RCC 7860 (cell line): ENCODE measurements around the gene GSTA5.
"Not testable (repeated sequence)": the region's sequence is repeated elsewhere in the genome, so short reads cannot be mapped to it uniquely, and the experiment has no call there.

Experiments used
- DNase-seq: peaks from one replicate; pipeline ENCODE4 v3.0.0-alpha.2; 2015; ENCODE audit warnings: low spot score
- FAIRE-seq: peaks from 2 replicates; lab custom pipeline; 2012; peaks lifted over from hg19 to GRCh38; lab: Jason Lieb, UNC

The GSTA5 gene

DNA sequence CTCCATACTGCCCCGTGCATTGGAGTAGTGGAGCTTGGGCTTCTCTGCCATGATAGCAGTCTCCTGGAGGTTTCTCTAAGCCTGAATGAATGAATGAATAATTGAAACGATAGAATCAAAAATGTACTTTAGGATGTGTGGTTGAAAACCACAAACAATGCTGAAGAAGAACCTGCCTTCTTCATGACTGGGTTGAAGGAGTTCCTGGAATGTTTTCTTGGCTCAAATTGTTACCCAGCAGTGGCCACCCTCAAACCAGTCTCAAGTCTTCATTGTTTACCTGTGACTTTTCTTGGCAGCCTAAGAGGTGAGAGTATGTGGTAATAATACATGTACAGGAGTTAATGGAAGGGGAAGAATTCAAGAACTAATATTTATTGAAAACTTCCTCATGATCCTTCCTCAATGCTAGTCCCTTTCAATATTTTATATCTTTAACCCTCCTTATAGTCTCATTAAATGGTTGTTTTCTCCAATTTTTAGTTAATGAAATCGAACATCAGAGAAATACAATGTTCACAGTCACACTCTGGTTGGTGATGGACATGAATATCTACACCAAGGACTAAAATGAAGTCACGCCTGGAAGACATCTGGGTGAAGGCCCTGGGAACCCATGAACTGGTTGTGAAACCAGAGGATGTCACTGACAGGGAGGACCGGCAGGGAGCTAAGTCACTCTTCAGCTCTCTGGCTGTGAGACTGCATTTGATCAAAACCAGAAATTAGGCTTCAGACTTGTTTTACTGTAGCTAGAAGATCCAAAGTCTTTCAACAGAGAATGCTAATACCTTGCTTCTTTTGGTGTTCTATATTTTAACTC lies at the start of gene GSTA5:
Gene GSTA5, minus strand, starts transcription at position 51 of the 823 bp plus-strand sequence.
- FAIRE-seq, result no peak
- peak; percentile 5 for DNase-seq

DNA sequence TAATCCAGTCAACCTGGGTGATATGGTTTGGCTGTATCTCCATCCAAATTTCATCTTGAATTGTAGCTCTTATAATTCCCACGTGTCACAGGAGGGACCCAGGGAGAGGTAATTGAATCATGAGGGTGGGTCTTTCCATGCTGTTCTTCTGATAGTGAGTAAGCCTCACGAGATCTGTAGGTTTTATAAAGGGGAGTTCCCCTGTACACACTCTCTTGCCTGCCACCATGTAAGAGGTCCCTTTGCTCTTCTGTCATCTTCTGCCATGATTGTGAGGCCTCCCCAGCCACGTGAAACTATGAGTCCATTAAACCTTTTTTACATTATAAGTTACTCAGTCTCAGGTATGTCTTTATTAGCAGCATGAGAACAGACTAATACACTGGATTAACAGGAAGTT lies 49.4 kb upstream of the GSTA5 start:
- DNase-seq (no peak), FAIRE-seq (no peak)

- FAIRE-seq (no peak), DNase-seq (no peak)
Observed at GRCh38 chr6:52887910-52888524, 47.4 kb upstream of the GSTA5 start.

DNA sequence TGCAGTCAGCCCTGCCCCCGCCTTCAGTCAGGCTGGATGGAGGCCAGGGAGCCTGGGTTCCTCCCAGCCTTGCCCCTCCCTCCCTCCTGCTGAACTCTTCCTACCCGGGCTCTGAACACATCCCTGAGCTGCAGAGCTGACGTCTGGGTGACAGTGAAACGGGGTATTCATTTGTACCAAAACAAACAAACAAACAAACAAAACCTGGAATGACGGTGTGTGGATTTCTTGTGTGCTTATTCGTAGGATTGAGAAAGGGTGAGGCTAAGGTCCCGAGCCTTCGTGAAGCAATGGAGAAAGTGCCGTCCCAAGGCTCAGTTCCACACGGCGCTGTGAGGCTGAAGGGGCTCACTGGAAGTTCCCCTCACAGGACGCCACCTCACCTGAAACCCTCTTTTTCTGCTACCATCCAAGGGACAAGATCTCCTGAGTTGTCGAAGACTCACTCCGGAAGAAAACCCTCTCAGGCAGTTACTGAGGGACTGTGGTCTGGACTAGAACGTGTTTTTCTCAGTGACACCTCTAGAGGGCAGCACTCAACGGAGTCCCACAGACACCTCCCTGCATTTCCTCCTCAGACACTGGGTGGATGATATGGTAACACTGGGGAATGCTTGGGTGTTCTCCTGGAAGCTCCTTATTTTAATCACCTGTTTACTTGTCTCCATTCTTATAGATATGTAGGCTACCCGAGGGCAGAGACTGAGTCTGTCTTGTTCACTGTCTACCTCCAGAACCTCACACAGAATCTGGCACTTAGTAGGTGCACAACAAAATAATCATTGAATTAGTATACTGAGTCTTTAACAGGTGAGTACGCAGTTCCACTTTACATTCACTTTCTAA lies 41.6 kb upstream of the GSTA5 start:
- peak; percentile 17 for FAIRE-seq
- peak; percentile 63 for DNase-seq

- FAIRE-seq (no peak), DNase-seq (no peak)
Observed at GRCh38 chr6:52881662-52881995, 41.0 kb upstream of the GSTA5 start.

GRCh38 chr6:52877786-52878185 lies 37.2 kb upstream of the GSTA5 start:
- no peak for DNase-seq
- FAIRE-seq, result no peak

GRCh38 chr6:52877168-52877567 lies 36.6 kb upstream of the GSTA5 start:
- peak; percentile 78 for DNase-seq
- FAIRE-seq, result peak; percentile 94

- DNase-seq (no peak), FAIRE-seq (no peak)
Observed at GRCh38 chr6:52876056-52876787, 35.6 kb upstream of the GSTA5 start.

- no peak for DNase-seq
- no peak for FAIRE-seq
Observed at GRCh38 chr6:52872031-52872430, 31.4 kb upstream of the GSTA5 start.

GRCh38 chr6:52871621-52872020 lies 31.0 kb upstream of the GSTA5 start:
- no peak for FAIRE-seq
- no peak for DNase-seq

DNA sequence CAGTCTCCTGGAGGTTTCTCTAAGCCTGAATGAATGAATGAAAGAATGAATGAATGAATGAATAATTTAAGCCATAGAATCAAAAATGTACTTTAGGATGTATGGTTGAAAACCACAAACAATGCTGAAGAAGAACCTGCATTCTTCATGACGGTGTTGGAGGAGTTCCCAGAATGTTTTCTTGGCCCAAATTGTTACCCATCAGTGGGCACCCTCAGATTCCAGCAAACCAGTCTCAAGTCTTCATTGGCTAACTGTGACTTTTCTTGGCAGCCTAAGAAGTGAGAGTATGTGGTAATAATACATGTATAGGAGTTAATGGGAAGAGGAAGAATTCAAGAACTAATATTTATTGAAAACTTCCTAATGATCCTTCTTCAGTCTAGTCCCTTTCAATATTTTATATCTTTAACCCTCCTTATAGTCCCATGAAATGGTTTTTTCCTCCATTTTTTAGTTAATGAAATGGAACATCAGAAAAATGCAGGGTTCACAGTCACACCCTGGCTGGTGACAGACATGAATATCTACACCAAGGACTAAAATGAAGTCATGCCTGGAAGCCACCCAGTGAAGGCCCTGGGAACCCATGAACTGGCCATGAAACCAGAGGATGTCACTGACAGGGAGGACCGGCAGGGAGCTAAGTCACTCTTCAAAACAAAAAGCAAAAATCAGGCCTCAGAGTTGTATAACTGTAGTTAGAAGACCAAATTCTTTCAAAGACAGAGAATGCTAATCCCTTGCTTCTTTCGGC lies 29.9 kb upstream of the GSTA5 start:
- not testable (repeated sequence) for DNase-seq, FAIRE-seq

GRCh38 chr6:52868899-52869298 lies 28.3 kb upstream of the GSTA5 start:
- not testable (repeated sequence) for DNase-seq, FAIRE-seq

GRCh38 chr6:52868240-52868639 lies 27.6 kb upstream of the GSTA5 start:
- FAIRE-seq, result no peak
- no peak for DNase-seq

DNA sequence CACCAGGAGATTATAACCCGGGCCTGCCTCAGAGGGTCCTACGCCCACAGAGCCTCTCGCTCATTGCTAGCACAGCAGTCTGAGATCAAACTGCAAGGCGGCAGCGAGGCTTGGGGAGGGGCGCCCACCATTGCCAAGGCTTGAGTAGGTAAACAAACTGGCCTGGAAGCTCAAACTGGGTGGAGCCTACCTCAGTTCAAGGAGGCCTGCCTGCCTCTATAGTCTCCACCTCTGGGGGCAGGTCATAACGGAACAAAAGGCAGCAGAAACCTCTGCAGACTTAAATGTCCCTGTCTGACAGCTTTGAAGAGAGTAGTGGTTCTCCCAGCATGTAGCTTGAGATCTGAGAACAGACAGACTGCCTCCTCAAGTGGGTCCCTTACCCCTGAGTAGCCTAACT lies 20.5 kb upstream of the GSTA5 start:
- not testable (repeated sequence) for FAIRE-seq

DNA sequence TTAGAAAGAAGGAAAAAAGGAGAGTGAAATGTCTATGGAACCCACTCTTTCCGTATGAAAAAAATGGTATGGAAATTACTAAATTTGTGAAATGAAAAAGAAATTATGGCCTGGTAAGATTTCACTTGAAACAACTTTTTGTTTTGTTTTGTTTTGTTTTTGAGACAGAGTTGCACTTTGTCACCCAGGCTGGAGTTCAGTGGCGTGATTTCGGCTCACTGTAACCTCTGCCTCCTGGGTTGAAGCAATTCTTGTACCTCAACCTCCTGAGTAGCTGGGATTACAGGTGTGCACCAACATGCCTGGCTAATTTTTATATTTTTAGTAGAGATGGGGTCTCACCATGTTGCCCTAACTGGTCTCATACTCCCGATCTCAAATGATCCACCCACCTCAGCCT lies 17.8 kb upstream of the GSTA5 start:
- FAIRE-seq, result no peak
- DNase-seq, result no peak

More for the DNA sequence above, 20.5 kb upstream of the GSTA5 start:
- not testable (repeated sequence) for DNase-seq

GRCh38 chr6:52856137-52856536 lies 15.5 kb upstream of the GSTA5 start:
- DNase-seq, FAIRE-seq: not testable (repeated sequence)

GRCh38 chr6:52849137-52849536 lies 8.5 kb upstream of the GSTA5 start:
- DNase-seq, result no peak
- no peak for FAIRE-seq

DNA sequence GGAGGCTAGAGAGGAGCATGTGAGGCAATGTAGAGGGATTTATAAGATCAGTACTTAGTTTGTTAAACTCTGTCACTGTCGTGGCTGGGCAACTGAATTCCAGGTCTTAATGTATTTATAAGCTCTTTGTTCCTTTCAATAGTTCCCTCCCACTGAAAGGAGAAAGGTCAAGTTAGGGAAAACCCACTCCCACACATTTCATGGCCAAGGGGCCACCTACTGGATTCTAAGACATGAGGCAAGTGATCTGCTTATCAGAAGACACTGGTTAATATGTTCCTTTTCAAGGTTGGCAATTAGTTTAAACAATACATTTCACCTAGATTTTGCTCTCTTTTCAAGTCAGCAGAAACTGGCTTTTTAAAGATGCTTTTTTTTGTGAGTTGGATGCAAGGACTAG lies 5.4 kb upstream of the GSTA5 start:
- DNase-seq (no peak), FAIRE-seq (no peak)

- no peak for FAIRE-seq
- no peak for DNase-seq
Observed at GRCh38 chr6:52843605-52844004, 3.0 kb upstream of the GSTA5 start.
